ENCODE results near the gene HBG2. TPM values are rescaled to one million over a fixed set of nuclear protein-coding genes. Genes with fewer than 3 reads are reported as not detected.

HBG2 gene
- total and polyA plus RNA-seq, 10 of the 15 experiments (the other 5 are each of a cell fraction or from before 2014, with no cell fraction given), result 1.1 to 8.3 (median 2.9) TPM; not detected in 5

DNA sequence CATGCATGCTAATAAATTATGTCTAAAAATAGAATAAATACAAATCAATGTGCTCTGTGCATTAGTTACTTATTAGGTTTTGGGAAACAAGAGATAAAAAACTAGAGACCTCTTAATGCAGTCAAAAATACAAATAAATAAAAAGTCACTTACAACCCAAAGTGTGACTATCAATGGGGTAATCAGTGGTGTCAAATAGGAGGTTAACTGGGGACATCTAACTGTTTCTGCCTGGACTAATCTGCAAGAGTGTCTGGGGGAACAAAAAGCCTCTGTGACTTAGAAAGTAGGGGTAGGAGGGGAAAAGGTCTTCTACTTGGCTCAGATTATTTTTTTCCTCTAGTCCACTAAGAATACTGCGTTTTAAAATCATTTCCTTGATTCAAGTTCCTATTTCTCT lies 26.9 kb downstream of the HBG2 start (continued):
- no peak for TF ChIP-seq IKZF1 (conservative IDR thresholded peaks at IDR 0.05)

DNA sequence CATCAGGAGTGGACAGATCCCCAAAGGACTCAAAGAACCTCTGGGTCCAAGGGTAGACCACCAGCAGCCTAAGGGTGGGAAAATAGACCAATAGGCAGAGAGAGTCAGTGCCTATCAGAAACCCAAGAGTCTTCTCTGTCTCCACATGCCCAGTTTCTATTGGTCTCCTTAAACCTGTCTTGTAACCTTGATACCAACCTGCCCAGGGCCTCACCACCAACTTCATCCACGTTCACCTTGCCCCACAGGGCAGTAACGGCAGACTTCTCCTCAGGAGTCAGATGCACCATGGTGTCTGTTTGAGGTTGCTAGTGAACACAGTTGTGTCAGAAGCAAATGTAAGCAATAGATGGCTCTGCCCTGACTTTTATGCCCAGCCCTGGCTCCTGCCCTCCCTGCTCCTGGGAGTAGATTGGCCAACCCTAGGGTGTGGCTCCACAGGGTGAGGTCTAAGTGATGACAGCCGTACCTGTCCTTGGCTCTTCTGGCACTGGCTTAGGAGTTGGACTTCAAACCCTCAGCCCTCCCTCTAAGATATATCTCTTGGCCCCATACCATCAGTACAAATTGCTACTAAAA lies 27.8 kb downstream of the HBG2 start, which contains the start of gene HBB:
TSS of gene HBB (minus strand) at position 340 of the 579 bp plus-strand sequence. CDS start at position 290, 50 bp downstream.
- 17% methylated on average over 3 of the region's 3 CpGs for WGBS (ENCODE audit: insufficient coverage, insufficient replicate concordance, low lambda C conversion rate, missing lambda C conversion rate)
- no peak for ATAC-seq
- DNase-seq (ENCODE audit: low read depth, low spot score), result no peak
- intact Hi-C loops (cut with micrococcal nuclease; ENCODE audit: unreplicated experiment), result no loop called here
- H3K4me1 ChIP-seq (ENCODE audit: control insufficient read depth, insufficient read depth, low read length), result no peaks in the 10 kb centered on the region
- H3K9ac ChIP-seq (ENCODE audit: control insufficient read depth, insufficient read depth, low read length), result no peak within 1 kb of the TSS
- in situ Hi-C loops (cut with MboI), result no loop called here
- H3K27me3 ChIP-seq (replicated peaks in 1 of 2; ENCODE audit: control insufficient read depth in 2 of 2, insufficient read depth in 2 of 2, low read length in 1 of 2), result no peaks in the 10 kb centered on the region
- no peak within 1 kb of the TSS for H3K27ac ChIP-seq (ENCODE audit: control insufficient read depth, insufficient read depth)
- no peaks in the 10 kb centered on the region for H3K36me3 ChIP-seq (ENCODE audit: control insufficient read depth in 2 of 2, insufficient read depth in 2 of 2, low read length in 1 of 2)
- no peaks in the 10 kb centered on the region for H4K20me1 ChIP-seq (ENCODE audit: control insufficient read depth, insufficient read depth)
- BruUV-seq (replicated peaks), result no TSS peak
- TF ChIP-seq DPF2 (IDR thresholded peaks at IDR 0.05) (no peak), MTA2 (IDR thresholded peaks at IDR 0.05; ENCODE audit: low read depth) (no peak), LARP7 (IDR thresholded peaks at IDR 0.05) (no peak), POLR2A (IDR thresholded peaks at IDR 0.05; ENCODE audit: low read depth, low read length) (no peak), IRF4 (IDR thresholded peaks at IDR 0.05; ENCODE audit: low read depth, low read length) (no peak), HCFC1 (IDR thresholded peaks at IDR 0.05; ENCODE audit: low read length) (no peak), CBX3 (IDR thresholded peaks at IDR 0.05; ENCODE audit: borderline replicate concordance, low read depth) (no peak), MYB (IDR thresholded peaks at IDR 0.05; ENCODE audit: borderline replicate concordance, low read depth, low read length) (no peak), NR2F1 (conservative IDR thresholded peaks at IDR 0.05) (no peak), ZSCAN29 (IDR thresholded peaks at IDR 0.05) (no peak), SMAD1 (IDR thresholded peaks at IDR 0.05; ENCODE audit: low read depth, partially characterized antibody) (no peak), TAF1 (IDR thresholded peaks at IDR 0.05; ENCODE audit: borderline replicate concordance, low read depth, low read length) (no peak), CREM (IDR thresholded peaks at IDR 0.05; ENCODE audit: low read depth) (no peak)
- TF ChIP-seq, protein P1, sequence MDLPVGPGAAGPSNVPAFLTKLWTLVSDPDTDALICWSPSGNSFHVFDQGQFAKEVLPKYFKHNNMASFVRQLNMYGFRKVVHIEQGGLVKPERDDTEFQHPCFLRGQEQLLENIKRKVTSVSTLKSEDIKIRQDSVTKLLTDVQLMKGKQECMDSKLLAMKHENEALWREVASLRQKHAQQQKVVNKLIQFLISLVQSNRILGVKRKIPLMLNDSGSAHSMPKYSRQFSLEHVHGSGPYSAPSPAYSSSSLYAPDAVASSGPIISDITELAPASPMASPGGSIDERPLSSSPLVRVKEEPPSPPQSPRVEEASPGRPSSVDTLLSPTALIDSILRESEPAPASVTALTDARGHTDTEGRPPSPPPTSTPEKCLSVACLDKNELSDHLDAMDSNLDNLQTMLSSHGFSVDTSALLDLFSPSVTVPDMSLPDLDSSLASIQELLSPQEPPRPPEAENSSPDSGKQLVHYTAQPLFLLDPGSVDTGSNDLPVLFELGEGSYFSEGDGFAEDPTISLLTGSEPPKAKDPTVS (IDR thresholded peaks at IDR 0.05; ENCODE audit: low read depth, low read length), result no peak
- TF ChIP-seq, protein P2, sequence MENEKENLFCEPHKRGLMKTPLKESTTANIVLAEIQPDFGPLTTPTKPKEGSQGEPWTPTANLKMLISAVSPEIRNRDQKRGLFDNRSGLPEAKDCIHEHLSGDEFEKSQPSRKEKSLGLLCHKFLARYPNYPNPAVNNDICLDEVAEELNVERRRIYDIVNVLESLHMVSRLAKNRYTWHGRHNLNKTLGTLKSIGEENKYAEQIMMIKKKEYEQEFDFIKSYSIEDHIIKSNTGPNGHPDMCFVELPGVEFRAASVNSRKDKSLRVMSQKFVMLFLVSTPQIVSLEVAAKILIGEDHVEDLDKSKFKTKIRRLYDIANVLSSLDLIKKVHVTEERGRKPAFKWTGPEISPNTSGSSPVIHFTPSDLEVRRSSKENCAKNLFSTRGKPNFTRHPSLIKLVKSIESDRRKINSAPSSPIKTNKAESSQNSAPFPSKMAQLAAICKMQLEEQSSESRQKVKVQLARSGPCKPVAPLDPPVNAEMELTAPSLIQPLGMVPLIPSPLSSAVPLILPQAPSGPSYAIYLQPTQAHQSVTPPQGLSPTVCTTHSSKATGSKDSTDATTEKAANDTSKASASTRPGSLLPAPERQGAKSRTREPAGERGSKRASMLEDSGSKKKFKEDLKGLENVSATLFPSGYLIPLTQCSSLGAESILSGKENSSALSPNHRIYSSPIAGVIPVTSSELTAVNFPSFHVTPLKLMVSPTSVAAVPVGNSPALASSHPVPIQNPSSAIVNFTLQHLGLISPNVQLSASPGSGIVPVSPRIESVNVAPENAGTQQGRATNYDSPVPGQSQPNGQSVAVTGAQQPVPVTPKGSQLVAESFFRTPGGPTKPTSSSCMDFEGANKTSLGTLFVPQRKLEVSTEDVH (IDR thresholded peaks at IDR 0.05; ENCODE audit: low read depth, partially characterized antibody), result no peak
- H2AFZ ChIP-seq (ENCODE audit: control insufficient read depth, low read depth, low read length), result no peak within 1 kb of the TSS
- FAIRE-seq, result no peak
- ChIA-PET CTCF (no interaction called here), POLR2A (no interaction called here), SMC1A (ENCODE audit: uncharacterized antibody, unreplicated experiment) (no interaction called here), RAD21 (ENCODE audit: unreplicated experiment) (no interaction called here)
- H3K9me3 ChIP-seq (replicated peaks; ENCODE audit: control insufficient read depth, insufficient read depth, low read length), result no peaks in the 10 kb centered on the region
- no peak within 1 kb of the TSS for H3K4me2 ChIP-seq (ENCODE audit: control insufficient read depth, insufficient read depth)
- no peaks in the 10 kb centered on the region for H3K79me2 ChIP-seq (ENCODE audit: control insufficient read depth, insufficient read depth, low read length)
- no peak within 1 kb of the TSS for H3K4me3 ChIP-seq

Data from GM12878 (cell line).